ENCODE results near the gene PLXNC1.

PLXNC1 gene

GRCh38 chr12:94149119-94149780, 873 bp downstream of the PLXNC1 start (continued):
- TF ChIP-seq PBX3 (CRISPR knock-in tag; IDR thresholded peaks at IDR 0.05) (no peak), KLF16 (tag by site-specific recombination; IDR thresholded peaks at IDR 0.05) (0 out of 2 replicates have a peak, but pooled peaks have one; percentile 25), GLIS1 (tag by site-specific recombination; IDR thresholded peaks at IDR 0.05) (peak; percentile 58; the same call in 1 of the 2 replicates), ZNF169 (tag by site-specific recombination; IDR thresholded peaks at IDR 0.05) (no peak), ZNF10 (tag by site-specific recombination; IDR thresholded peaks at IDR 0.05) (peak; percentile 8; the same call in 1 of the 2 replicates), ZNF792 (tag by site-specific recombination; IDR thresholded peaks at IDR 0.05) (no peak), MYNN (tag by site-specific recombination; IDR thresholded peaks at IDR 0.05; ENCODE audit: borderline replicate concordance) (no peak), ZNF777 (tag by site-specific recombination; IDR thresholded peaks at IDR 0.05; ENCODE audit: borderline replicate concordance) (peak; percentile 53; the same call in 1 of the 2 replicates), ZNF280D (tag by site-specific recombination; IDR thresholded peaks at IDR 0.05) (no peak), SCRT2 (tag by site-specific recombination; IDR thresholded peaks at IDR 0.05) (no peak), ZNF747 (tag by site-specific recombination; IDR thresholded peaks at IDR 0.05) (no peak), HOXA7 (CRISPR knock-in tag; IDR thresholded peaks at IDR 0.05; ENCODE audit: borderline replicate concordance) (no peak), ZNF214 (tag by site-specific recombination; IDR thresholded peaks at IDR 0.05; ENCODE audit: borderline replicate concordance) (no peak), ZNF830 (tag by site-specific recombination; IDR thresholded peaks at IDR 0.05; ENCODE audit: low read depth) (no peak), IKZF3 (tag by site-specific recombination; IDR thresholded peaks at IDR 0.05) (0 out of 2 replicates have a peak, but pooled peaks have one; percentile 18), ZNF76 (tag by site-specific recombination; IDR thresholded peaks at IDR 0.05; ENCODE audit: borderline replicate concordance, low read depth) (0 out of 2 replicates have a peak, but pooled peaks have one; percentile 31), ZNF785 (tag by site-specific recombination; IDR thresholded peaks at IDR 0.05) (no peak), ZNF221 (tag by site-specific recombination; IDR thresholded peaks at IDR 0.05; ENCODE audit: borderline replicate concordance) (no peak), ZNF549 (tag by site-specific recombination; IDR thresholded peaks at IDR 0.05) (no peak)
- TF ChIP-seq, protein P1, sequence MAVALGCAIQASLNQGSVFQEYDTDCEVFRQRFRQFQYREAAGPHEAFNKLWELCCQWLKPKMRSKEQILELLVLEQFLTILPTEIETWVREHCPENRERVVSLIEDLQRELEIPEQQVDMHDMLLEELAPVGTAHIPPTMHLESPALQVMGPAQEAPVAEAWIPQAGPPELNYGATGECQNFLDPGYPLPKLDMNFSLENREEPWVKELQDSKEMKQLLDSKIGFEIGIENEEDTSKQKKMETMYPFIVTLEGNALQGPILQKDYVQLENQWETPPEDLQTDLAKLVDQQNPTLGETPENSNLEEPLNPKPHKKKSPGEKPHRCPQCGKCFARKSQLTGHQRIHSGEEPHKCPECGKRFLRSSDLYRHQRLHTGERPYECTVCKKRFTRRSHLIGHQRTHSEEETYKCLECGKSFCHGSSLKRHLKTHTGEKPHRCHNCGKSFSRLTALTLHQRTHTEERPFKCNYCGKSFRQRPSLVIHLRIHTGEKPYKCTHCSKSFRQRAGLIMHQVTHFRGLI (tag by site-specific recombination; IDR thresholded peaks at IDR 0.05), result no peak
- TF ChIP-seq, protein P2, sequence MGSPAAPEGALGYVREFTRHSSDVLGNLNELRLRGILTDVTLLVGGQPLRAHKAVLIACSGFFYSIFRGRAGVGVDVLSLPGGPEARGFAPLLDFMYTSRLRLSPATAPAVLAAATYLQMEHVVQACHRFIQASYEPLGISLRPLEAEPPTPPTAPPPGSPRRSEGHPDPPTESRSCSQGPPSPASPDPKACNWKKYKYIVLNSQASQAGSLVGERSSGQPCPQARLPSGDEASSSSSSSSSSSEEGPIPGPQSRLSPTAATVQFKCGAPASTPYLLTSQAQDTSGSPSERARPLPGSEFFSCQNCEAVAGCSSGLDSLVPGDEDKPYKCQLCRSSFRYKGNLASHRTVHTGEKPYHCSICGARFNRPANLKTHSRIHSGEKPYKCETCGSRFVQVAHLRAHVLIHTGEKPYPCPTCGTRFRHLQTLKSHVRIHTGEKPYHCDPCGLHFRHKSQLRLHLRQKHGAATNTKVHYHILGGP (tag by site-specific recombination; IDR thresholded peaks at IDR 0.05), result no peak

All from HEK293 (cell line).